Measurements from ENCODE around the gene NUDT8.

GRCh38 chr11:67604815-67605214 is 24.9 kb downstream of the NUDT8 start:
- no peak for TF ChIP-seq CTCF (optimal IDR thresholded peaks at IDR 0.05 in 1 of 3, IDR thresholded peaks at IDR 0.05 in 1 of 3, conservative IDR thresholded peaks at IDR 0.05 in 1 of 3; ENCODE audit: extremely low read depth in 1 of 3, insufficient read depth in 2 of 3, low read length in 3 of 3)
- TF ChIP-seq EZH2 (IDR thresholded peaks at IDR 0.05; ENCODE audit: low read length): no peak
